DMS153 treated with DMSO at 0.1 percent for 48 hours (cell line): ENCODE data around the gene BLOC1S6.
"Not testable (repeated sequence)": the region's sequence is repeated elsewhere in the genome, so short reads cannot be mapped to it uniquely, and the experiment has no call there.

Source experiments
- DNase-seq: peaks from one replicate; lab custom pipeline; 2025; ENCODE audit not compliant: unreplicated experiment; lab: John Stamatoyannopoulos, UW

The BLOC1S6 gene

GRCh38 chr15:45640616-45641015 lies 53.4 kb downstream of the BLOC1S6 start:
- no peak for DNase-seq

- DNase-seq, result no peak
Measured at GRCh38 chr15:45641374-45641781, 54.2 kb downstream of the BLOC1S6 start.

- DNase-seq, result no peak
Measured at GRCh38 chr15:45641999-45642932, 55.1 kb downstream of the BLOC1S6 start.

- DNase-seq, result no peak
Measured at GRCh38 chr15:45644437-45644836, 57.3 kb downstream of the BLOC1S6 start.

- no peak for DNase-seq
Measured at GRCh38 chr15:45645026-45645980, 58.1 kb downstream of the BLOC1S6 start.

- DNase-seq, result no peak
Measured at GRCh38 chr15:45646220-45646619, 59.0 kb downstream of the BLOC1S6 start.

- DNase-seq, result no peak
Measured at GRCh38 chr15:45647828-45648227, 60.6 kb downstream of the BLOC1S6 start.

GRCh38 chr15:45648521-45649200 lies 61.5 kb downstream of the BLOC1S6 start:
- DNase-seq, result no peak

- DNase-seq, result not testable (repeated sequence)
Measured at GRCh38 chr15:45650007-45650406, 62.8 kb downstream of the BLOC1S6 start.

GRCh38 chr15:45650889-45651525 lies 63.8 kb downstream of the BLOC1S6 start:
- no peak for DNase-seq

- no peak for DNase-seq
Measured at GRCh38 chr15:45653702-45654424, 66.7 kb downstream of the BLOC1S6 start.

GRCh38 chr15:45654749-45655148 lies 67.6 kb downstream of the BLOC1S6 start:
- no peak for DNase-seq

GRCh38 chr15:45657254-45657653 lies 70.1 kb downstream of the BLOC1S6 start:
- no peak for DNase-seq

GRCh38 chr15:45657764-45658545 lies 70.8 kb downstream of the BLOC1S6 start:
- no peak for DNase-seq
